ENCODE results near the gene TIMM23.
"Not testable (repeated sequence)": the region's sequence is repeated elsewhere in the genome, so short reads cannot be mapped to it uniquely, and the experiment has no call there.

The TIMM23 gene

GRCh38 chr10:46000538-46000937 lies 28.2 kb downstream of the TIMM23 start (continued):
- TF ChIP-seq, protein P1, sequence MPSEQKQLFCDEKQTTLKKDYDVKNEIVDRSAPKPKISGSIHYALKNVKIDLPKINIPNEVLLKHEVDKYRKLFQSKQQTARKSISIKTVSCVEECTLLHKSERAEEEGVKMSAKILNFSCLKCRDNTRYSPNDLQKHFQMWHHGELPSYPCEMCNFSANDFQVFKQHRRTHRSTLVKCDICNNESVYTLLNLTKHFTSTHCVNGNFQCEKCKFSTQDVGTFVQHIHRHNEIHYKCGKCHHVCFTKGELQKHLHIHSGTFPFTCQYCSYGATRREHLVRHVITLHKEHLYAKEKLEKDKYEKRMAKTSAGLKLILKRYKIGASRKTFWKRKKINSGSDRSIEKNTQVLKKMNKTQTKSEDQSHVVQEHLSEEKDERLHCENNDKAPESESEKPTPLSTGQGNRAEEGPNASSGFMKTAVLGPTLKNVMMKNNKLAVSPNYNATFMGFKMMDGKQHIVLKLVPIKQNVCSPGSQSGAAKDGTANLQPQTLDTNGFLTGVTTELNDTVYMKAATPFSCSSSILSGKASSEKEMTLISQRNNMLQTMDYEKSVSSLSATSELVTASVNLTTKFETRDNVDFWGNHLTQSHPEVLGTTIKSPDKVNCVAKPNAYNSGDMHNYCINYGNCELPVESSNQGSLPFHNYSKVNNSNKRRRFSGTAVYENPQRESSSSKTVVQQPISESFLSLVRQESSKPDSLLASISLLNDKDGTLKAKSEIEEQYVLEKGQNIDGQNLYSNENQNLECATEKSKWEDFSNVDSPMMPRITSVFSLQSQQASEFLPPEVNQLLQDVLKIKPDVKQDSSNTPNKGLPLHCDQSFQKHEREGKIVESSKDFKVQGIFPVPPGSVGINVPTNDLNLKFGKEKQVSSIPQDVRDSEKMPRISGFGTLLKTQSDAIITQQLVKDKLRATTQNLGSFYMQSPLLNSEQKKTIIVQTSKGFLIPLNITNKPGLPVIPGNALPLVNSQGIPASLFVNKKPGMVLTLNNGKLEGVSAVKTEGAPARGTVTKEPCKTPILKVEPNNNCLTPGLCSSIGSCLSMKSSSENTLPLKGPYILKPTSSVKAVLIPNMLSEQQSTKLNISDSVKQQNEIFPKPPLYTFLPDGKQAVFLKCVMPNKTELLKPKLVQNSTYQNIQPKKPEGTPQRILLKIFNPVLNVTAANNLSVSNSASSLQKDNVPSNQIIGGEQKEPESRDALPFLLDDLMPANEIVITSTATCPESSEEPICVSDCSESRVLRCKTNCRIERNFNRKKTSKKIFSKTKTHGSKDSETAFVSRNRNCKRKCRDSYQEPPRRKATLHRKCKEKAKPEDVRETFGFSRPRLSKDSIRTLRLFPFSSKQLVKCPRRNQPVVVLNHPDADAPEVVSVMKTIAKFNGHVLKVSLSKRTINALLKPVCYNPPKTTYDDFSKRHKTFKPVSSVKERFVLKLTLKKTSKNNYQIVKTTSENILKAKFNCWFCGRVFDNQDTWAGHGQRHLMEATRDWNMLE (tag by site-specific recombination; conservative IDR thresholded peaks at IDR 0.05; ENCODE audit: low read depth): no peak
- no peak for TF ChIP-seq ZNF341 (tag by site-specific recombination; IDR thresholded peaks at IDR 0.05; ENCODE audit: low read depth)
- no peak for TF ChIP-seq SCRT2 (tag by site-specific recombination; IDR thresholded peaks at IDR 0.05)
- TF ChIP-seq OVOL3 (tag by site-specific recombination; IDR thresholded peaks at IDR 0.05): no peak
- TF ChIP-seq ZFP69B (tag by site-specific recombination; IDR thresholded peaks at IDR 0.05): no peak
- TF ChIP-seq GLI4 (tag by site-specific recombination; IDR thresholded peaks at IDR 0.05): no peak
- TF ChIP-seq ZNF112 (tag by site-specific recombination; IDR thresholded peaks at IDR 0.05): no peak
- no peak for TF ChIP-seq ZNF354C (tag by site-specific recombination; IDR thresholded peaks at IDR 0.05; ENCODE audit: borderline replicate concordance, low read depth)
- TF ChIP-seq ZNF670 (tag by site-specific recombination; IDR thresholded peaks at IDR 0.05; ENCODE audit: low read depth): no peak

- peaks cover 43 to 83% of the 10 kb centered on the region in 2 experiments for H3K36me3 ChIP-seq (ENCODE audit: control insufficient read depth in 2 of 2, insufficient read depth in 1 of 2, low read length in 2 of 2)
- CTCF ChIA-PET: interaction anchor here (0.6 to 1.4 kb wide), 3 partner anchors 22 to 674 kb away, joined by 3 to 5 read pairs (median 5); no protein-coding TSS in a partner anchor
- H3K4me3 ChIP-seq (ENCODE audit: low read depth, low read length): no peak overlapping the region
- no peak overlapping the region for H3K27ac ChIP-seq (ENCODE audit: extremely low read depth, low read depth, low read length)
- TF ChIP-seq ZIC2 (tag by site-specific recombination; IDR thresholded peaks at IDR 0.05): no peak
- TF ChIP-seq, protein P2, sequence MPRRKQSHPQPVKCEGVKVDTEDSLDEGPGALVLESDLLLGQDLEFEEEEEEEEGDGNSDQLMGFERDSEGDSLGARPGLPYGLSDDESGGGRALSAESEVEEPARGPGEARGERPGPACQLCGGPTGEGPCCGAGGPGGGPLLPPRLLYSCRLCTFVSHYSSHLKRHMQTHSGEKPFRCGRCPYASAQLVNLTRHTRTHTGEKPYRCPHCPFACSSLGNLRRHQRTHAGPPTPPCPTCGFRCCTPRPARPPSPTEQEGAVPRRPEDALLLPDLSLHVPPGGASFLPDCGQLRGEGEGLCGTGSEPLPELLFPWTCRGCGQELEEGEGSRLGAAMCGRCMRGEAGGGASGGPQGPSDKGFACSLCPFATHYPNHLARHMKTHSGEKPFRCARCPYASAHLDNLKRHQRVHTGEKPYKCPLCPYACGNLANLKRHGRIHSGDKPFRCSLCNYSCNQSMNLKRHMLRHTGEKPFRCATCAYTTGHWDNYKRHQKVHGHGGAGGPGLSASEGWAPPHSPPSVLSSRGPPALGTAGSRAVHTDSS (tag by site-specific recombination; IDR thresholded peaks at IDR 0.05): no peak
- TF ChIP-seq, protein P1 (tag by site-specific recombination; conservative IDR thresholded peaks at IDR 0.05; ENCODE audit: low read depth): no peak
- TF ChIP-seq ZFP69B (tag by site-specific recombination; IDR thresholded peaks at IDR 0.05): no peak
- TF ChIP-seq SETDB1 (IDR thresholded peaks at IDR 0.05; ENCODE audit: insufficient read length, low read length): no peak
- TF ChIP-seq ZNF529 (tag by site-specific recombination; IDR thresholded peaks at IDR 0.05; ENCODE audit: insufficient replicate concordance): no peak
- no peaks in the 10 kb centered on the region for H3K9me3 ChIP-seq (ENCODE audit: control insufficient read depth, insufficient read depth, low read depth, low read length)
- POLR2A ChIA-PET: interaction anchor here (1.6 kb wide), 1 partner anchor 22 kb away, joined by 5 read pairs; no protein-coding TSS in a partner anchor
- H3K4me1 ChIP-seq (ENCODE audit: control insufficient read depth, insufficient read depth, low read length): no peaks in the 10 kb centered on the region
Measured at GRCh38 chr10:46001187-46001756, 29.0 kb downstream of the TIMM23 start.

- H3K4me1 ChIP-seq (ENCODE audit: control insufficient read depth, insufficient read depth, low read length); H3K4me3 ChIP-seq (ENCODE audit: low read depth, low read length); H3K9me3 ChIP-seq (ENCODE audit: control insufficient read depth, insufficient read depth, low read depth, low read length); H3K27ac ChIP-seq (ENCODE audit: extremely low read depth, low read depth, low read length): not testable (repeated sequence)
- H3K36me3 ChIP-seq (ENCODE audit: control insufficient read depth in 2 of 2, insufficient read depth in 1 of 2, low read length in 2 of 2): peaks cover 43 to 92% of the 10 kb centered on the region in 2 experiments
- POLR2A ChIA-PET: interaction anchor here (1.6 kb wide), 1 partner anchor 21 kb away, joined by 5 read pairs; no protein-coding TSS in a partner anchor
- CTCF ChIA-PET: interaction anchor here (0.6 to 1.4 kb wide), 2 partner anchors 21 to 675 kb away, joined by 3 to 5 read pairs; no protein-coding TSS in a partner anchor
Measured at GRCh38 chr10:46002189-46002687, 29.9 kb downstream of the TIMM23 start.
